ENCODE data around the gene STPG1. TPM values are rescaled to one million over a fixed set of nuclear protein-coding genes. Genes with fewer than 3 reads are reported as not detected.
A peak's percentile ranks its signal among the peaks of the same experiment; 100 is the strongest.

The STPG1 gene
- total and polyA plus RNA-seq, 9 of the 15 experiments (the other 6 are each of a cell fraction or from before 2014, with no cell fraction given): 5.0 to 11.9 (median 8.3) TPM

GRCh38 chr1:24438423-24438901 is 24.9 kb upstream of the STPG1 start (continued):
- TF ChIP-seq ZNF57 (CRISPR knock-in tag; IDR thresholded peaks at IDR 0.05): no peak
- no peak for TF ChIP-seq ZNF384 (IDR thresholded peaks at IDR 0.05; ENCODE audit: low read depth, low read length)
- TF ChIP-seq MYBL2 (IDR thresholded peaks at IDR 0.05; ENCODE audit: low read depth): no peak
- no peak for TF ChIP-seq MYBL2 (CRISPR knock-in tag; IDR thresholded peaks at IDR 0.05; ENCODE audit: borderline replicate concordance)
- TF ChIP-seq NFRKB (IDR thresholded peaks at IDR 0.05; ENCODE audit: low read depth): no peak
- TF ChIP-seq PKNOX1 (IDR thresholded peaks at IDR 0.05): peak; percentile 59; the same call in 1 of the 2 replicates
- no peak for TF ChIP-seq ZNF232 (CRISPR knock-in tag; IDR thresholded peaks at IDR 0.05)
- TF ChIP-seq EP300 (IDR thresholded peaks at IDR 0.05; ENCODE audit: low read length): peak; percentile 83
- no peak for TF ChIP-seq HINFP (tag; conservative IDR thresholded peaks at IDR 0.05; ENCODE audit: low read depth)
- TF ChIP-seq BDP1 (IDR thresholded peaks at IDR 0.05; ENCODE audit: insufficient read depth, insufficient read length): no peak
- TF ChIP-seq POLR3A (IDR thresholded peaks at IDR 0.05; ENCODE audit: borderline replicate concordance, extremely low read depth, insufficient read depth, insufficient read length): no peak
- no peak for TF ChIP-seq STAT5B (CRISPR knock-in tag; IDR thresholded peaks at IDR 0.05)
- no peak for TF ChIP-seq MTF1 (CRISPR knock-in tag; IDR thresholded peaks at IDR 0.05; ENCODE audit: borderline replicate concordance)
- TF ChIP-seq CEBPZ (IDR thresholded peaks at IDR 0.05; ENCODE audit: borderline replicate concordance, low read depth, low read length): no peak
- no peak for TF ChIP-seq ZHX1 (conservative IDR thresholded peaks at IDR 0.05; ENCODE audit: low read length)
- TF ChIP-seq E4F1 (CRISPR knock-in tag; IDR thresholded peaks at IDR 0.05; ENCODE audit: borderline replicate concordance): no peak
